Effector CD8-positive, alpha-beta T cell (primary cell): Measurements from ENCODE around the gene PCGF1.
A peak's percentile ranks its signal among the peaks of the same experiment; 100 is the strongest.

Experiments used
- DNase-seq: peaks from one replicate; lab custom pipeline; 2025; lab: John Stamatoyannopoulos, UW

Gene PCGF1

DNA sequence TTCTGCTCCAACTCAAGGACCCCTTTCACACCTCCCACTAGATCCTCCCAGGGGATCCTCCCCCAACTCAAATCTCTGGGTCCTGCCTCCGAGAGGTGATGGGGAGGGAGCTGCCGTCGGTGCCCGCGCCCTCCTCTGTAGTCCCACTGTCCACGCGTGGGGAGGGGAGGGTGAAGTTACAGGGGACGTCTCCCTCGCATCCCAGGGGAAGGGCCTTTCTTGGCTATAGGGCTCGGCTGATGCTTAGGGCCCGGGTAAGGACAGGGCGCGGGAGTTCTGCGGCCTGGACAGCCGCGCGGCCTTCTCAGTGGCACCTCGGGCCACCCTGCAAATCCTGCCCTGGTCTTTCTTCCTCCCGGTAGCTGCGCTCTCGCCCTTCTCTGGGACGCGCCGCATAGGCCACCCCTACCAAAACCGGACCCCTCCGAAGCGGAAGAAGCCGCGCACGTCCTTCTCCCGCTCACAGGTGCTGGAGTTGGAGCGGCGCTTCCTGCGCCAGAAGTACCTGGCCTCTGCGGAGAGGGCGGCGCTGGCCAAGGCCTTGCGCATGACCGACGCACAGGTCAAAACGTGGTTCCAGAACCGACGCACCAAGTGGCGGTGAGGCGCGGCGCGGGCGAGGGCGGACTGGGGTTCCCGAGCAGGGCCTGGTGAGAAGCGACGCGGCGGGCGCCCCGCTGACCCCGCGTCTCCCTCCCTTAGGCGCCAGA is 7.9 kb upstream of the PCGF1 start:
- DNase-seq: no peak

DNA sequence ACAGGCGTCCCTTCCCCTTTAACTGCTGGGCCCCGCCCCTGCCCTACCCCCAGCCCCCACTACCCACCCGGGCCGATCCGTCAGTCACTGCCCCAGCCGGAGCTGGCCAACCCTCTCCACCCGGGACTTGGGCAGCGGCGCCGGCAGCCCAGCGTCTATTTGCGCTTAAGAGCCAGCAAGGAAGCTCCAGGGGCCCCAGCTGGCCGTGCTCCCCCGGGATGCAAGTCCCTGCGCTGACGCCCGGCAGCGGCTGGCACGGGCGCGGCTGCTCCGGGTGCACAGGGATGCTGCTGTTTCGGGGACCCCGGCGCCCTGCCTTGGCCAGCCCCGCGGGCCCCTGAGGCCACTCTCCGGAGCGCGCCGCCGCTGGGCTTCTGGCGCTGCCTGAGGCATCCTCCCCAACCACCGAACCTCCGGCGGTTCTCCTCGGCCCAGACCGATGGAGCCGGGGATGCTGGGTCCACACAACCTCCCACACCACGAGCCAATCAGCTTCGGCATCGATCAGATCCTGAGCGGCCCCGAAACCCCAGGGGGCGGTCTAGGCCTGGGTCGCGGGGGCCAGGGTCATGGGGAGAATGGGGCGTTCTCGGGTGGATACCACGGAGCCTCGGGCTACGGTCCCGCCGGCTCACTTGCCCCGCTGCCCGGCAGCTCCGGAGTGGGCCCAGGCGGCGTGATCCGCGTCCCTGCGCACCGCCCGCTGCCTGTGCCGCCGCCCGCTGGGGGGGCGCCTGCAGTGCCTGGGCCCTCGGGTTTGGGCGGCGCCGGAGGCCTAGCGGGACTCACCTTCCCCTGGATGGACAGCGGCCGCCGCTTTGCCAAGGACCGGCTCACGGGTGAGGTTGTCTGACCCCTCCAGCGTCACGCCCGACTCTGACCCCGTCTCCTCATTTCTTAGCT is 7.1 kb upstream of the PCGF1 start, which contains the start of gene TLX2:
Gene TLX2, plus strand, starts transcription at position 83 of the 903 bp plus-strand sequence. Its CDS starts 357 bp downstream, at position 440.
- DNase-seq: no peak

DNA sequence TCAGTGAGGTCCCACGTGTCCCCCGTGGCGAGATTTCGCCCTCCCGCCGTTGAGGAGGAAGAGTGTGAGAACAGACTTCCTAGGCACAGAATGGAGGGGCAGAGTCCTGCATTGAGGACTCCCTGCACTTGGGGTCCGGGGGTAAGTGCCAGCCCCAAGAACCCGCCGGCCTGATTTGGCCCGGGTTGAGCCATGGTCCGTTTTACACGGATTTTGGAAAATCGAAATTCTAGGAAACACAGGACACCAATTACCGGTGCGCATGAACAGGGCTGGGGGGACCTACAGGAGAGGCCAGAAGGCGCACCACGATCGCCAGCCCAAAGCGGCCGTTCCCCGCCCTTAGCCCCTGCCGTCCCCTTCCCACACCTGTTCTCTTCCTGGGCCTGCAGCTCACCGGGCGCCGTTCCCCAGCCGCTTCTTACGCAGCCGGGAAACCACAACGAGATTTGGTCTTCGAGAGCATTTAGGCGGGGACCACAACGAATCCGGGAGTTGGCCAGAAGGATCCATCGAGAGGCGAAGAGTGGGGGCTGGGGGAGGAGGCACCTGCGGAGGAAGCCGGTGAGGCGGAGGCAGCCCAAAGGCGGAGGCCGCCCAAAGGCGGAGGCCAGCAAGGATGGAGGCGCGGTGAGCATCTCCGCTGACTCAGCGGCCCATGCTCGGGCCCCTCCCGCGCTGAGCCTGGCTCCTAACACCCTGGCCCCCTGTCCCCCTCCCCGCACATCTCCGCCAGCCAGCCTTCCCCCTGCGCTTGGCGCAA is 6.3 kb upstream of the PCGF1 start:
- DNase-seq: no peak

DNA sequence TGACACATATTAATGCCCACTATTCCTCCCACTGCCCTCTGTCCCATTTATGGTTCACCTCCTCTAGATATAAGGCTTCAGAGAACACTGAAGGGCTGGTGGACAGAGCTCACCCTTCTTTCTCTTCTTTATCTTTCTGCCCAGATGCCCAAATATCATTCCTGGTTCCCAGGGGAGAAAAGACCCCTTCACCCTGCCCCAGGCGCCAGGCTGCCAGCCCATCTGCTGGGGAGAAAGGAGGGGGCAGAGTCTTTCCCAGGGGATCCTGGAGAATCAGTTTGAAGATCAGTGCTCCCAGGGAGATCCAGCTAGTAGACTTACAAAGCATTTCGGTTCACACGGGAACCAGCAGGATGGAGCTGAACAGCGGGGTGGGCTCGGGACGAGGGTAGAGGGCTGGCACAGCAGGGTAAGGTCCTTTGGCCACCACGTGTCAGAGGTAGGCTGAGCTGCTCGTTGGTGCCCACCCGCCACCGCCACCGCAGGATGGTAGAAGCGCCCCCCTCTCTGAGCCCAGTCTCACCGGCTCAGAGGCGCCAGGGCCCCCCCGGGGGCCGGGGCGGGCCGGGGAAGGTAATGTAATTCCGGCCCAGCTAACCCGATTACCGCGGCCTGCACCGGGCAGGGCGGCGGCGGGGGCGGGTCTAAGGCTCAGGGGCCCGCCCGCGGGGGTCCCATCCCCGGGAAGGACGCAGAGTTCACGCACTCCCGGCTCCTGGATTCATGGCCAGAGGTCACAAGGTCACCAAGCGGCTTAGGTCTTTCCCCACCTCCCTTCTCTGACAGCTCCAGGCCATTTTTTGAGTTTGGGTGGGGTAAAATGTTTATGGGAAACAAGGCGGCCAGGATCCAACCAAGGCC is 5.5 kb upstream of the PCGF1 start:
- DNase-seq: no peak

DNA sequence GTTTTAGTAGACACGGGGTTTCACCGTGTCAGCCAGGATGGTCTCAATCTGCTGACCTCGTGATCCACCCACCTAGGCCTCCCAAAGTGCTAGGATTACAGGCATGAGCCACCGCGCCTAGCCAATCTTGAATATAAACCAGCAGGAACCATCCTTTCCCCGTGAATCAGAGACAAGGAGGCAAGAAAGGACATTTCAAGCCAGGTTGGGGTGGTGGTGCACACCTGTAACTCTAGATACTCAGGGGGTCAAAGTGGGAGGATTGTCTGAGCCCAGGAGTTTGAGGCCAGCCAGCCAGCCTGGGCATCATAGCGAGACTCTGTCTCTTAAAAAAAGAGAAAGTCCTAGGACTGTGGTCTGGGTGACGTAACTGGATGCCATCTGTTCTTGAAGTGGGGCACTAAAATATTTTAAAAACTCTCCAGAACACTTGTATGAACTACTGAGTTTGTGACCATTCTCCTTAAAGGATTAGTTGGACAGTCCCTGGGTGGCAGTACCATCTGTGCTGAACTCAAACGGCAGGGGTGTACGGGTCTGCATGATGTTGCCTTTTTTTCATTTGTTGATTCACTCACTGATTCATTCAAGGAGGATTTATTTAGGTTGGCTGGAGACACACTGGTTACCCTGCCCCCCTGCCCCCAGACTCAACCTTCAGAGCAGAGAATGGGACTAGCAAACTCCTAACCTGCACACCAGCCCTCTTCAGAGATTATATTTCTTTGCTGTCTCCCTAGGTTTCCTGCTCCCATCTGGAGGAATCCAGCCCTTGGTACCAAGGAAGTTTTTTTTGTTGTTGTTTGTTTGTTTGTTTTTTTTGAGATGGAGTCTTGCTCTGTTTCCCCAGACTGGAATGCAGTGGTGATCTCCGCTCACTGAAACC is 3.9 kb upstream of the PCGF1 start:
- no peak for DNase-seq

DNA sequence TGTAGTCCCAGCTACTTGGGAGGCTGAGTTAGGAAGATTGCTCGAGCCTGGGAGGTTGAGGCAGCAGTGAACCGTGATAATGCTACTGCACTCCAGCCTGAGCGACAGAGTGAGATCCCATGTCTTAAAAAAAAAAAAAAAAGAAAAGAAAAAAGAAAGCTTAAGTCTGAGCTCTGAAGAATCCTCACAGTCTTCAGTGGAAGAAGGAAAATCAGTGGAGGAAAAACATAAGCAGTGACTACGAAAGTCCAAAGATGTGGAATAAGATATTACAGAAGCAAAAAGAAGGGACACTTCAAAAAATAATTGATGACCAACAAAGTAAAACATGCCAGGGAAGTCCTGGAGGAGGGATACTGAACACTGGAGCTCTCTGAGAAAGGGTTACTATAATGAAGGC is 2.8 kb upstream of the PCGF1 start:
- DNase-seq: no peak

DNA sequence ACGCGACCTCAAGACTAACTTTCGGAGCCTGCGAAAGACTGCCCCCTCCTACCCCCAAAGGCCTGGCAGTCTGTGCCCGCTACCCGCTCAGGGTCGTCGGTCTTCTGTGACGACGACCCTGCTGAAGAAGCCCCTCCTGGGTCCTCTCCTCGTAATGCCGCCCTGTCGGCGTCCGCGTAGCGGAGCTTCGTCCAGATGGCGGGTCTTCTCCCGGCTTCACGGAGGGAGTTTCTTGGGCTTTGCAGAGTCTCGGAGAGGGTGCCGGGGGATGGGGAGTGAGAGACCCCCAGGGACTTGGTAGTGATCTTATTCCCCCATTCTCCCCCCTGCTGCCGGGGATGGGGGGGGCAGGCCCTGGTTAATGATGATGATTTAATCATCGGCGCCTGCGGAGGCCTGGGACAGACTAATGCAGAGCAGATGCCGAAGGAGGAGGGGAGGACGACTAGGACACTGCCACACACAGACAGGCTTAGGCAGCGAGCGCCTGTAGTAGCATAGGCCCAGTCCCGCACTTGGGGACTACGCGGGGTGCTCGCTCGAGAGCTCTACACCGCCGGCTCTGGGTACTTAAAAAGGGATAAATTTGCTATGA is 528 bp upstream of the PCGF1 start:
- DNase-seq: peak; percentile 26

DNA sequence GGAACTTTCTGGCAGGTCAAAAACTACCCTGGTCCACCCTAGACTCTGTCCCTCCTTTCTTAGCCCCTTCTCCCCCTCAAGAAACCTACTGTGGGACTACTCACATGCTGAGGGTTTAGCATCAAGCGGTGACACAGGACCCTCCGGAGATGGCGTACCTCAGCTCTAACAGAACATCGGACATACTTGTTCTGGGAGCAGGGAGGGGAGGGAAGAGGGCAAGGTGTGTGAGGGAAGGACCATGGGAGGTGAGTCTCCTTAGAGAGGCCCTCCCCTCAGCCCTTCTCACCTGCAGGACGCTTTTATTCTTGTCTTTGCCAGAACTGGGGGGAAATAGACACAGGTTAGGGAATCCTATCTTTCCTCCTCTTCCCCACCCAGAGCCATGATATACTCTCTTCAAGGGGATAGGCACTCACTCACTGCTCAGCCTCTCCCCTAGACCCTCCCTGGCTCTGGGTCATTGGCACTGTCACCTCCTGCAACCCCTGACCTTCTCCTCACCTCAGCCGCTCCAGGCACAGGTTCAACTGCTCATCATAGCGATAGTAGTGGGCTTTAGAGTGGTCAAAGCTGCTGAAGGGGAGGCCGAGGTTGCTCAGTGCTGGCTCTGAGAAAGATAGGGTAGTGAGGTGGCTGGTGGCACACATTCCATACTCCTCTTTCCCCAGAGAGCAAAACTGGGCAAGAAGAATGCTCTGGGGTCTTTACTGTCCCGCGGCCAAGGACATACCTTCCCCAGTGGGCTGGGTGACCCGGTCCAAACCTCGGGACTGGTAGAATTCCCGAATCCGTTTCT is 1.8 kb downstream of the PCGF1 start:
- DNase-seq: no peak

DNA sequence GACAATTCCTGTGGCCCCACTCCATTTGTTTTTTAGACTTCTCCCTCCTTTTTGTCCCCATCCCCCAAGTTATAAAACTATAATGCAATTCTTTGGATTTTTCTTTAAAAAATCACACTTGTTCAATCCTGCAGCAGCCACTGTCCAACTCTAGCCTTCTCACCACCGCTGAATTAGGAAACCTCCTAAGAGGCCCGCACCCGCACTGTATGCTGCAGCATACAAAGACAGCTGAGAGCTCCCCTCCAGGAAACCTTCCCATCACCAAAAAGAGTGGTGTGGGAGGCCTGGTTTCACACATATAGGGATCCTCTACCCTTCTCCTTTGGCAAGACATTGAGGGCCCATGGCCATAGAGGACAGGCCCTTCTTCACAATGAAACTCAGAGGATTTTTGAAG is 2.9 kb downstream of the PCGF1 start:
- DNase-seq: no peak

DNA sequence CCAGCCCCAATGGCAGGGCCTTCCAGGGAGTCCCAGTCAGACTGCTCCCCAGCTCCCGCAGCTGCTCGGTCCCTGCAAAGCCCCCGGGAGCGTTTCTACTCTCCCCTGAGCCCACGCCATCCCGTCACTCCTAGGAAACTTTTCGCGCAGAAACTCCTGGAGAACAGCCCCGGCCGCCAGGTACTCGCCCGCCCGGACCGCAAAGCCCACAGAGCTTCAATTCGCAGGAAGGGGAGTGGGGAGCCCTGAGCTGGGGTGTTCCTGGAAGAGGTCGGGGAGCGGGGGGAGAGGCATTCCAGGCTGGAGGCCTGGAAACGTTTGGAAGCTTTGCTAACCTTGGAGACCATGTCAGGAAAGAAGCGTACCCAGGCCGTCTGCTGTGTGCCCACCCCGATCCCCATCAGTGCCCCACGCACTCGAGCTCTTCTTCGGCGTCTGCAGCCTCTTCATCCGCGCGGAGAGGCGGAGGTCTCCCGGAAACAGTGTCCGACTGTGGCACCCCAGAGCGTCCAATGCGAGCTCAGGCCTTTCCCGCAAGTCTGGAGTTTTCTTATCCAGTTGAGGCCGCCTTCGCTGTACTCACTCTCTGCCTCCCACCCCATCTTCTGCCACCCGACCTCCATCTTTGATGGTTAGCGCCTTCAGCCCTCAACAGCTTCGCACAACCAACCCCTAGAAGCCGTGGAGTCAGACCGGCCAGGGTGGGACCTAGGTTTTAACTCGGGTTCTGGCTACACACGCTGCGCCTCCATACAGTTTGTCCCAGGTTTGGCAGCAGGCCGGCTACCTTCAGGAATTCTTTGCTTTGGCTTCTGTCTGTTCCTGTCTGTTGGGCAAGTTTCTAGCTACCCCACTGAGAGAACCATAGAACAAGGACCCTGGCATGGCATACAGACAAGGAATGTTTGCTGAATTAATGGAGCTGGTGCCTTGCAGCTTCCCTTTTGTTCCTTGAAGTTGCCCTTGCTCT is 3.7 kb downstream of the PCGF1 start:
- DNase-seq: no peak

DNA sequence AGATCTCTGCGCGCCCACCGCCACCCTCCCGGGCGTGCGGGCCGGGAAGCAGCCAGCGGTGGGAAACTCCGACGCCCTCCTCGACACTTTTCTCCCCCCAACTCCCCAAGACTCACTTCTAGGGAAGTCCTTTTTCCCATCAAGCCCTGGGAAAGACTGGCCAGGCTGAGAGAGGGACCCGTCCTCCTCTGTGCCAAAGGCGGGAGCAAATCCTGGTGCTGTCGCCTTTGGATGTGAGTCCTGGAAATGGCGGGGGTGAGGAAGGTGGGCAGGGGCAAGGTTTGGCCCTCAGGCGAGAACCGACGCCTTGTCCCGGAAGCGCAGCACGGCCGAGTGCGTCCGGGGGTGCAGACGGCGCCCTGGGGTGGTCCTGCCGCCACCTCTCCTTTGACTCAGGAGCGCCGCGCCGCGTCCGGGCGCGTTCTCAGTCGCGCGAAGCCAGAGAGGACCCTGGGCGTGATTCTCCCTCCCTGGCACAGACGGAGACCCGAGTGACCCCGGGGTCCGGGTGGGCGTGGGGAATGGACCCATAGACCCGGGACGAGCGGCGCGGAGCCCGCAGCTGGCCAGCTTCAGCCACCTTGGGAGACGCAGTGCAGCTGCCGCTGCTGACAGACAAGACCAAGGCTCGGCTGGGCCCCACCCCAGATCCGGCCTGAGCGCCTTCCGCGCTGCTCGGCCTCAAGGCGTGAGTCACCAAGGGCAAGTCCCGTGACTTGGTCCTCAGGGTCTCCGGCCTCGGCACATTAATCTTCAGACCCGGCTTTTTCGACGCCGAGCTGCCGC is 4.6 kb downstream of the PCGF1 start:
- DNase-seq: peak; percentile 6

DNA sequence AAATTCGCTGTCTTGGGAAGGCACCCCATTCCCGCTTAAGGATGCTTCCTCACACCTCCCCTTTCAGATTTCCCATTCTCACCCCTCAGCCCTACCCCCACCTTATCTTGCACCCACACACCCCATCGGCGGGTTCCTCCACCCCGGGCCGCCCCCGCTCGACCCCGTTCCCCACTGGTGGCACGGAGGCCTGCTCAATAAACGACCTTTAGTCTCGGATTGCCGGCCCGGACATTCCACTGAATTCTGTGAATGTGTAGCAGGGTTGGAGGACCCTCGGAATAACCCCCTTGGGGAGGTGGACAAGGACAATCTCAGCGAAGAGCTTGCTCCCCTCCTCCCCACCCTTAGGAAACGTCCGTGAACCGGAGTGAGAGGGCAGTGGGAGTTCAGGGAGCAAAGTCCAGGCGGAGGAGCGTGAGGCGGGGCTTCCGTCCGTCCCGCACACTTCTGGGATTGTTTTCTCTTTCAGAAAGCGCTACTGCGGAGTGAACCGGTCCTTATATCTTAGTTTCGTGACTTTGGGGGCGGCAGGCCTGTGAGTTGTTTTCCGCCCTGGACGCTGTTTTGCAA is 5.3 kb downstream of the PCGF1 start:
- no peak for DNase-seq

DNA sequence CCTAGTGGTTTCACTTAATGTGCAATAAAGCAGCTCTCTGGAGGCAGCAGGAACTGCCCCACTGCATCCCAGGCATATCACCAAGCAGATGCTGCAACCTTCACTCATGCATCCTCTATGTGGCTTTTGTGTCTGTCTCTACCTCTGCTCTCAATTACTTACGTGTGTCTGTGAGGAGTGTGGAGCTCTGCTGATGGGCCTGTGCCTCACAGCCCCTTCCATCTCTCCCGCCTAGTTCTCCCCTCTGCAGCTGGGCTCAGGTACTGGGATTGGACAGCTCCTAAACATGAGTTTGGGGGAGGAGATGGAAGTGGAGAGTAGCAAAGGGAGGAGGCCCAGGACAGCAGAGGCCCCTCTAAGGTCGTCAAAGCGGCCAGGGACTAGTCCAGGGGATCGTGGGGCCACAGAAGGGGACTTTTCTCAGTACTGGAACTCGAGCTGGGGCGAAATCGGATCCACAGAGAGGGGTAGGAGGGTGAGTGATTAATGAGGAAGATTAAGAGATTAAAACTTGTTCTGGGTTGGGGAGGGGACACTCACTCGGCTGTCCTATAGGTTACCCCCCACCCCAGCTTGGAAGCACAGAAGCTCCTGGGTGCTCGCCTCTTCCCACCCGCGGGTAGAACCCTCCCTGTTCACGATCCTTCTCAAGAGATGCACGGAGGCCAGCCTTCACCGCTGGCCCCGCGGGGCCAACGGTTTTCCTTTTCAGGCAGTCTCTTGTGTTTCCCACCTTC is 6.0 kb downstream of the PCGF1 start:
- DNase-seq: no peak

DNA sequence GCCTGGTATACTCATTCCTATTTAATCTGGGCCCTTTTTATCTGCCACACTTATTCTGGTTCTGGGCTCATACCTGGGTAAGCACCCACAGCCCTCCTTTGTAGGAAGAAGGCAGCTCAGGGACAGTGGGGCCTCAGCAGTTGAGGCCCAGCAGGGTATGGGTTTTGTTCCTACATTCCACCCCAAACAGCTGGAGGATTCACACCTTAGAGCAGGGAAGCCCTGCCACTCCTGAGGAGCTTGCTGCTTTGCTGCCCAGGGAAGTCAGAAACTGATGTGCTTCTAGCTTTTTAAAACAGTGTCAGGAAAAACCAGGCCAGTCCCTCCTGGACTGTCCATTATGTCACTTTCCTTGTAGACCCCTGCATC is 6.9 kb downstream of the PCGF1 start:
- DNase-seq: no peak

DNA sequence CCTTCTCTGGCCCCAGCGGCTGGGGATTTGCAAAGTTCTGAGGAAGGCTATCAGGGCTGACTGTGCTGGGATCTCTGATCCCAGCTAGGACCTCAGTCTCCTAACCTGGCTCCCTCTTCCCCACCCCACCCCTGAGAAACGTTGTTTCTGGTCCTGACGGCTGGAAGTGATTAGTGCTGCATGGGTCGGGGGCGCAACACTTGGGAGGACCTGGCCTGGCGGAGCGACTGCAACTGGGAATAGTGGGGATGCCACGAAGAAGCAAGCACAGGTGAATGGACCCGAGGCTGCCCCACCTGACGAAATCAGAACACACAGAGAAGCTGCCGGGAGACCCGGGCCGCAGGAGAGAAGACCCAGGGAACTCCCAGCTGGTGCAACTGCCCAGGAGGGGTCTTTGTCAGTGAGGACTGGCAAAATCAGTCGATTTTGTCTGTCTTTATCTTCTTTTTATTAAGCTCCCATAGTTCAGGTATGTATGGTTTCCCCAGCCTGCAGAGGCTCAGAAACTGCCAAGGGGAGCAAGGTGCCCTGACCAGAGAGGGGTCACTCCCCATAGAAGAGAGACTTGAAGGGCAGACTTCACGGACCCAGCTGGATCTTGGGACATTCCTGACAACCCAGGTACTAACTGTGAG is 7.4 kb downstream of the PCGF1 start:
- no peak for DNase-seq
